H1 (cell line): ENCODE results near the gene PCTP. TPM values are rescaled to one million over a fixed set of nuclear protein-coding genes. Genes with fewer than 3 reads are reported as not detected.

Experiments
- CTCF ChIA-PET: fragments of 300-600 bp; sonication (Branson Sonifier 250); formaldehyde crosslinking; loops from one replicate; lab custom pipeline; 2021; ENCODE audit not compliant: partially characterized antibody; lab: Charles Lee
- POLR2A ChIA-PET: fragments of 300-600 bp; sonication (Branson Sonifier 250); formaldehyde crosslinking; loops from one replicate; lab custom pipeline; 2021; ENCODE audit warnings: inconsistent platforms; ENCODE audit not compliant: partially characterized antibody; lab: Charles Lee
- DNase-seq, 2 experiments: peaks; one replicate each; pipeline versions ENCODE4 v3.0.0 to v3.0.0-alpha.2; 2010 to 2022; ENCODE audit warnings: low spot score in 2 of 2, low read depth in 1 of 2, mixed read lengths in 1 of 2
- FAIRE-seq: peaks from 2 replicates; lab custom pipeline; 2011; peaks lifted over from hg19 to GRCh38; lab: Jason Lieb, UNC
- H2AFZ ChIP-seq: 2 replicates; pipeline ENCODE4 v1.8.1; 2012; ENCODE audit warnings: low read length, inconsistent platforms
- H2AK5ac ChIP-seq: 2 replicates; pipeline ENCODE4 v1.6.1; 2013; ENCODE audit warnings: low read depth, low read length
- H2BK120ac ChIP-seq: replicated peaks from 2 replicates; pipeline ENCODE3; 2013; ENCODE audit warnings: low read depth, low read length, inconsistent platforms
- H2BK12ac ChIP-seq: 2 replicates; pipeline ENCODE4 v1.6.1; 2013; ENCODE audit warnings: low read depth, low read length
- H2BK15ac ChIP-seq: 2 replicates; pipeline ENCODE4 v1.6.1; 2013; ENCODE audit warnings: low read length
- H2BK20ac ChIP-seq: 2 replicates; pipeline ENCODE4 v1.6.1; 2013; ENCODE audit warnings: low read length
- H2BK5ac ChIP-seq: 2 replicates; pipeline ENCODE4 v1.6.1; 2013; ENCODE audit warnings: low read depth, low read length
- H3K14ac ChIP-seq: 2 replicates; pipeline ENCODE4 v1.6.1; 2013; ENCODE audit warnings: inconsistent platforms; ENCODE audit not compliant: insufficient read length
- H3K18ac ChIP-seq: 2 replicates; pipeline ENCODE4 v1.6.1; 2013; ENCODE audit warnings: low read length; ENCODE audit errors: extremely low read depth
- H3K23ac ChIP-seq: 2 replicates; pipeline ENCODE4 v1.6.1; 2013; ENCODE audit warnings: inconsistent platforms; ENCODE audit not compliant: insufficient read length
- H3K23me2 ChIP-seq: 2 replicates; pipeline ENCODE4 v1.6.1; 2013; ENCODE audit warnings: low read depth, low read length
- H3K27ac ChIP-seq: 2 replicates; pipeline ENCODE4 v1.6.1; 2011; ENCODE audit warnings: low read depth, low read length, inconsistent platforms
- H3K27me3 ChIP-seq, 4 experiments: replicated peaks in 1 of 4; 1 replicate in 1 of 4; 2 replicates in 3 of 4; pipeline versions ENCODE4 v1.6.1 to v1.8.1; 2011 to 2013; ENCODE audit warnings: low read length in 3 of 4, mild to moderate bottlenecking in 3 of 4, inconsistent platforms in 2 of 4, mixed read lengths in 2 of 4, moderate library complexity in 1 of 4; ENCODE audit not compliant: control insufficient read depth in 3 of 4, insufficient read depth in 3 of 4; ENCODE audit errors: extremely low read depth in 1 of 4
- H3K36me3 ChIP-seq, 4 experiments: 2 replicates each; pipeline versions ENCODE4 v1.6.1 to v1.8.1; 2011 to 2013; ENCODE audit warnings: mild to moderate bottlenecking in 4 of 4, low read length in 3 of 4, moderate library complexity in 2 of 4, control low read depth in 1 of 4, inconsistent platforms in 1 of 4; ENCODE audit not compliant: insufficient read depth in 4 of 4, control insufficient read depth in 2 of 4
- H3K4ac ChIP-seq: replicated peaks from 2 replicates; pipeline ENCODE3; 2013; ENCODE audit warnings: low read length, low read depth, mixed read lengths, inconsistent platforms; ENCODE audit not compliant: insufficient read length
- H3K4me1 ChIP-seq, 4 experiments: replicated peaks in 1 of 4; 1 replicate in 1 of 4; 2 replicates in 3 of 4; pipeline versions ENCODE4 v1.6.1 to v1.8.1; 2011 to 2013; ENCODE audit warnings: low read length in 3 of 4, inconsistent platforms in 2 of 4, mixed read lengths in 1 of 4; ENCODE audit not compliant: insufficient read depth in 4 of 4, control insufficient read depth in 3 of 4
- H3K4me2 ChIP-seq, 2 experiments: 2 replicates each; pipeline versions ENCODE4 v1.6.1 to v1.8.1; 2011 to 2013; ENCODE audit warnings: low read depth in 2 of 2, low read length in 2 of 2, control low read depth in 1 of 2, inconsistent platforms in 1 of 2, mild to moderate bottlenecking in 1 of 2; ENCODE audit not compliant: insufficient read depth in 1 of 2
- H3K4me3 ChIP-seq, 4 experiments: fragments of 200-600, 300-600 bp in 1 of 4; sonication (generic), shearing (Covaris generic), sonication (Bioruptor Twin) in 1 of 4; 2 replicates each; pipeline versions ENCODE4 v1.5.1 to v1.8.1; 2011 to 2016; ENCODE audit warnings: low read length in 4 of 4, low read depth in 3 of 4, control low read depth in 2 of 4, inconsistent platforms in 2 of 4, mild to moderate bottlenecking in 2 of 4, mixed read lengths in 1 of 4, moderate library complexity in 1 of 4; ENCODE audit not compliant: insufficient read depth in 2 of 4; ENCODE audit errors: extremely low read depth in 1 of 4
- H3K56ac ChIP-seq: replicated peaks from 2 replicates; pipeline ENCODE3; 2013; ENCODE audit warnings: low read depth, mild to moderate bottlenecking, mixed read lengths, low read length, inconsistent platforms; ENCODE audit not compliant: insufficient read length
- H3K79me1 ChIP-seq: 2 replicates; pipeline ENCODE4 v1.6.1; 2013; ENCODE audit warnings: low read depth, low read length, control low read depth
- H3K79me2 ChIP-seq, 2 experiments: 2 replicates each; pipeline versions ENCODE4 v1.6.1 to v1.8.1; 2012 to 2013; ENCODE audit warnings: low read length in 2 of 2, mild to moderate bottlenecking in 2 of 2, inconsistent platforms in 1 of 2; ENCODE audit not compliant: insufficient read depth in 2 of 2, control insufficient read depth in 1 of 2
- H3K9ac ChIP-seq, 4 experiments: replicated peaks in 1 of 4; 1 replicate in 1 of 4; 2 replicates in 3 of 4; pipeline versions ENCODE4 v1.6.1 to v1.8.1; 2011 to 2013; ENCODE audit warnings: low read depth in 3 of 4, low read length in 3 of 4, control low read depth in 2 of 4, mild to moderate bottlenecking in 2 of 4, moderate library complexity in 2 of 4, inconsistent platforms in 1 of 4; ENCODE audit errors: extremely low read depth in 1 of 4
- H3K9me3 ChIP-seq, 2 experiments: 2 replicates each; pipeline versions ENCODE4 v1.6.1 to v1.8.1; 2012 to 2013; ENCODE audit warnings: mild to moderate bottlenecking in 2 of 2, moderate library complexity in 2 of 2, control low read depth in 1 of 2, inconsistent platforms in 1 of 2, low read depth in 1 of 2, low read length in 1 of 2, mixed read lengths in 1 of 2; ENCODE audit not compliant: insufficient read depth in 2 of 2
- H4K20me1 ChIP-seq, 2 experiments: replicated peaks in 1 of 2; 2 replicates each; pipeline versions ENCODE3 to v1.8.1; 2011 to 2013; ENCODE audit warnings: inconsistent platforms in 2 of 2, low read length in 2 of 2, mild to moderate bottlenecking in 1 of 2; ENCODE audit not compliant: insufficient read depth in 2 of 2, control insufficient read depth in 1 of 2
- H4K5ac ChIP-seq: 2 replicates; pipeline ENCODE4 v1.6.1; 2013; ENCODE audit warnings: low read length, low read depth, mixed read lengths, inconsistent platforms; ENCODE audit not compliant: insufficient read length
- H4K8ac ChIP-seq: 2 replicates; pipeline ENCODE4 v1.8.0; 2013; ENCODE audit warnings: mild to moderate bottlenecking, moderate library complexity, low read length, inconsistent platforms; ENCODE audit not compliant: insufficient read depth; ENCODE audit errors: extremely low read depth
- H4K91ac ChIP-seq: replicated peaks from 2 replicates; pipeline ENCODE3; 2013; ENCODE audit warnings: low read length, mixed read lengths, inconsistent platforms; ENCODE audit not compliant: insufficient read length
- CBX5 ChIP-seq: fragments of 300-800, 300-1000 bp; sonication (generic); IDR thresholded peaks from 2 replicates; pipeline ENCODE4 v1.7.1; 2016; ENCODE audit warnings: antibody characterized with exemption, low read length, low read depth
- CTCF ChIP-seq, 3 experiments: IDR thresholded peaks; 1 replicate in 2 of 3; 2 replicates in 1 of 3; pipeline versions ENCODE4 v1.5.1 to v1.6.1; 2011; ENCODE audit warnings: low read length in 3 of 3, mild to moderate bottlenecking in 3 of 3, inconsistent platforms in 2 of 3, low read depth in 1 of 3, moderate library complexity in 1 of 3; ENCODE audit not compliant: insufficient read depth in 1 of 3; ENCODE audit errors: control extremely low read depth in 1 of 3
- RAD21 ChIP-seq, 2 experiments: IDR thresholded peaks in 1 of 2; conservative IDR thresholded peaks in 1 of 2; 2 replicates each; pipeline ENCODE4 v1.6.1; 2011; ENCODE audit warnings: low read depth in 2 of 2, low read length in 2 of 2, improper control_type of control experiment in 1 of 2, inconsistent platforms in 1 of 2, mild to moderate bottlenecking in 1 of 2, moderate library complexity in 1 of 2
- SIRT6 ChIP-seq: IDR thresholded peaks from one replicate; pipeline ENCODE4 v1.7.1; 2012; ENCODE audit warnings: low read length, inconsistent platforms
- TEAD4 ChIP-seq: IDR thresholded peaks from 2 replicates; pipeline ENCODE4 v1.6.1; 2012; ENCODE audit warnings: low read depth, low read length, inconsistent platforms, mixed read lengths
- whole genome bisulfite sequencing, 2 experiments: shearing (Covaris generic) in 1 of 2; methylation state at CpG; one replicate each; pipeline versions ENCODE4 v1.1.6 to v1.1.7; 2013 to 2015; ENCODE audit warnings: low lambda C conversion rate in 2 of 2, mixed read lengths in 2 of 2, inconsistent platforms in 1 of 2, low coverage in 1 of 2, missing lambda C conversion rate in 1 of 2; ENCODE audit not compliant: insufficient replicate concordance in 2 of 2, insufficient coverage in 1 of 2, insufficient read length in 1 of 2; ENCODE audit errors: extremely low coverage in 1 of 2, missing lambda C conversion rate in 1 of 2; 5-methylcytosine and 5-hydroxymethylcytosine counted together
- polyA plus RNA-seq, 7 experiments: library from polyadenylated mRNA; depleted of rRNA in 3 of 7; stranded (reverse) in 5 of 7; unstranded in 2 of 7; fragments of >200 nt in 5 of 7; fragments of 200-250 nt in 2 of 7; gene quantifications; 1 replicate in 5 of 7; 2 replicates in 1 of 7; 4 replicates in 1 of 7; pipeline versions ENCODE4 v1.2.1 to v1.2.3, GENCODE V29; 2011 to 2013; ENCODE audit warnings: missing spikeins in 2 of 7, mixed read lengths in 2 of 7
- total RNA-seq: library from RNA; stranded (reverse); fragmentation: NEBNext Ultra II Directional; extraction: Animal tissue kit (Norgen Biotek cat#: 25700); gene quantifications from 2 replicates; pipeline ENCODE4 v1.2.1, GENCODE V29; 2021

The PCTP gene
- total and polyA plus RNA-seq, 2 of the 8 experiments (the other 6 are each of a cell fraction or from before 2014, with no cell fraction given), result 14.1 to 14.6 TPM

- no peaks in the 10 kb centered on the region for H3K23me2 ChIP-seq
- no peak overlapping the region for H2BK5ac ChIP-seq
- no peak overlapping the region for H3K14ac ChIP-seq
- no peak overlapping the region for H2AFZ ChIP-seq
- H4K5ac ChIP-seq, result no peak overlapping the region
- H4K20me1 ChIP-seq, result no peaks in the 10 kb centered on the region
- H3K36me3 ChIP-seq, result peaks cover 0 to 3% (median 0%) of the 10 kb centered on the region in 4 experiments; a peak in 5 of 8 replicates
- no peaks in the 10 kb centered on the region for H3K9me3 ChIP-seq
- CTCF ChIA-PET, result interaction anchor here (0.6 to 9.2 kb wide), 20 partner anchors 9 to 547 kb away, joined by 3 to 169 read pairs (median 6); partner anchors contain the start of gene PCTP
- H2BK15ac ChIP-seq, result no peak overlapping the region
- no peaks in the 10 kb centered on the region for H3K4me1 ChIP-seq
- FAIRE-seq, result no peak
- H2BK20ac ChIP-seq, result no peak overlapping the region
- H3K79me1 ChIP-seq, result no peaks in the 10 kb centered on the region
- H3K27ac ChIP-seq, result no peak overlapping the region
- H3K79me2 ChIP-seq, result no peaks in the 10 kb centered on the region
- no peak overlapping the region for H3K23ac ChIP-seq
- no peaks in the 10 kb centered on the region for H3K27me3 ChIP-seq
- H4K91ac ChIP-seq, result no peak overlapping the region
- no peak overlapping the region for H2BK12ac ChIP-seq
- no peak for TF ChIP-seq TEAD4
- peak in 2 of 3 experiments; percentile 20 to 24; a peak in 2 of 4 replicates for TF ChIP-seq CTCF (IDR thresholded peaks at IDR 0.05; ENCODE audit: control extremely low read depth in 1 of 3, insufficient read depth in 1 of 3, low read depth in 1 of 3, low read length in 3 of 3)
- peak in 1 of 2 experiments; percentile 13; a peak in 1 of 4 replicates for TF ChIP-seq RAD21 (IDR thresholded peaks at IDR 0.05 in 1 of 2, conservative IDR thresholded peaks at IDR 0.05 in 1 of 2; ENCODE audit: low read depth in 2 of 2, low read length in 2 of 2)
- TF ChIP-seq CBX5, result no peak
- TF ChIP-seq SIRT6, result no peak
- TF ChIP-seq, all 59 proteins: peak for 2
- no peak for DNase-seq
- Histone ChIP-seq H3K4ac (no peak overlapping the region), H3K4me3 (no peak overlapping the region), H3K4me2 (no peak overlapping the region), H4K8ac (no peak overlapping the region), H2BK120ac (no peak overlapping the region), H3K9ac (no peak overlapping the region), H3K18ac (no peak overlapping the region), H3K56ac (no peak overlapping the region), H2AK5ac (no peak overlapping the region)
- POLR2A ChIA-PET, result no interaction called here
- 88% methylated on average over 7 of the region's 7 CpGs; no CpG with 5 or more reads in 1 of the 2 experiments for WGBS, 2 experiments
These were observed 21.2 kb downstream of the PCTP start for GRCh38 chr17:55772086-55772485.
